Measurements from ENCODE around the gene NADK2.

GRCh38 chr5:36161361-36161760 is 80.4 kb downstream of the NADK2 start:
- TF ChIP-seq MAX (IDR thresholded peaks at IDR 0.05) (no peak), CTCF (IDR thresholded peaks at IDR 0.05 in 2 of 3, conservative IDR thresholded peaks at IDR 0.05 in 1 of 3; ENCODE audit: borderline replicate concordance in 1 of 3, insufficient read depth in 1 of 3, low read depth in 2 of 3, low read length in 2 of 3) (no peak), POLR2A (IDR thresholded peaks at IDR 0.05; ENCODE audit: borderline replicate concordance, extremely low read depth, insufficient read depth, insufficient read length) (no peak), JUND (IDR thresholded peaks at IDR 0.05) (no peak), POLR2AphosphoS5 (IDR thresholded peaks at IDR 0.05; ENCODE audit: low read depth, low read length) (no peak), EZH2 (IDR thresholded peaks at IDR 0.05) (no peak), SP1 (IDR thresholded peaks at IDR 0.05; ENCODE audit: low read depth) (no peak), RAD21 (IDR thresholded peaks at IDR 0.05; ENCODE audit: low read depth) (no peak), EZH2phosphoT487 (IDR thresholded peaks at IDR 0.05; ENCODE audit: borderline replicate concordance) (no peak), ZNF274 (IDR thresholded peaks at IDR 0.05; ENCODE audit: low read depth, low read length) (no peak), YY1 (IDR thresholded peaks at IDR 0.05; ENCODE audit: extremely low read depth, insufficient replicate concordance, low read depth, low read length) (no peak), SRF (IDR thresholded peaks at IDR 0.05; ENCODE audit: low read depth) (no peak), SIN3A (IDR thresholded peaks at IDR 0.05; ENCODE audit: low read depth) (no peak)

Data from HCT116 (cell line).